ENCODE data around the gene SNX3.

SNX3 gene

GRCh38 chr6:108170332-108171290, 90.2 kb downstream of the SNX3 start:
- no peak for DNase-seq

GRCh38 chr6:108169464-108170331, 91.1 kb downstream of the SNX3 start:
- peak in 1 of 4 experiments; percentile 11 for DNase-seq

- DNase-seq: peak; percentile 37 to 80 (median 53)
Observed at GRCh38 chr6:108168501-108169463, 92.1 kb downstream of the SNX3 start.

- DNase-seq: peak in 1 of 4 experiments; percentile 15
Observed at GRCh38 chr6:108168090-108168463, 92.8 kb downstream of the SNX3 start.

- peak in 3 of 4 experiments; percentile 20 to 57 (median 43) for DNase-seq
Observed at GRCh38 chr6:108167449-108168089, 93.3 kb downstream of the SNX3 start.

- peak in 1 of 4 experiments; percentile 6 for DNase-seq
Observed at GRCh38 chr6:108166664-108167448, 94.0 kb downstream of the SNX3 start.

- peak in 1 of 4 experiments; percentile 9 for DNase-seq
Observed at GRCh38 chr6:108165714-108166663, 94.9 kb downstream of the SNX3 start, which contains the start of gene NR2E1. Gene NR2E1 (plus strand): TSS chr6:108166022. CDS start chr6:108166766, 744 bp downstream.

GRCh38 chr6:108164815-108165706, 95.8 kb downstream of the SNX3 start:
- DNase-seq: peak in 1 of 4 experiments; percentile 5

- no peak for DNase-seq
Observed at GRCh38 chr6:108164543-108164814, 96.4 kb downstream of the SNX3 start.

GRCh38 chr6:108163644-108164542, 96.9 kb downstream of the SNX3 start:
- no peak for DNase-seq

GRCh38 chr6:108163267-108163643, 97.6 kb downstream of the SNX3 start:
- DNase-seq: peak in 1 of 4 experiments; percentile 8

- no peak for DNase-seq
Observed at GRCh38 chr6:108161724-108162282, 99.0 kb downstream of the SNX3 start.
